ENCODE data around the gene RIGI.

GRCh38 chr9:32571969-32572899 is 46.2 kb upstream of the RIGI start:
- TF ChIP-seq CTCF (IDR thresholded peaks at IDR 0.05) (peak; percentile 61 to 85 (median 68)), EP300 (IDR thresholded peaks at IDR 0.05; ENCODE audit: low read depth) (no peak), POLR2A (IDR thresholded peaks at IDR 0.05) (no peak)

Measured in transverse colon (tissue), 3 donors.